HG02623 (cell line): ENCODE measurements around the gene MED23.

Experiments
- ATAC-seq: cut with Tn5 transposase; IDR thresholded peaks from one replicate; pipeline ENCODE4 v1.9.1; 2021; ENCODE audit warnings: moderate library complexity; ENCODE audit not compliant: unreplicated experiment

MED23 gene

GRCh38 chr6:131627724-131628682 is at the start of gene MED23:
MED23 (minus strand) TSS chr6:131628242; CDS start chr6:131628049, 193 bp downstream.
- ATAC-seq: peak; percentile 99

GRCh38 chr6:131673184-131673583 is 45.1 kb upstream of the MED23 start:
- ATAC-seq: no peak

GRCh38 chr6:131669891-131670290 is 41.8 kb upstream of the MED23 start:
- ATAC-seq: no peak

GRCh38 chr6:131663578-131664165 is 35.6 kb upstream of the MED23 start:
- ATAC-seq: no peak

GRCh38 chr6:131660195-131660594 is 32.2 kb upstream of the MED23 start:
- no peak for ATAC-seq

GRCh38 chr6:131658287-131658686 is 30.2 kb upstream of the MED23 start:
- no peak for ATAC-seq

- ATAC-seq: no peak
Observed at GRCh38 chr6:131657630-131658111, 29.6 kb upstream of the MED23 start.

GRCh38 chr6:131657222-131657621 is 29.2 kb upstream of the MED23 start:
- ATAC-seq: no peak

GRCh38 chr6:131656667-131657066 is 28.6 kb upstream of the MED23 start:
- ATAC-seq: no peak

GRCh38 chr6:131655951-131656350 is 27.9 kb upstream of the MED23 start:
- no peak for ATAC-seq

- ATAC-seq: no peak
Observed at GRCh38 chr6:131655387-131655786, 27.3 kb upstream of the MED23 start.

GRCh38 chr6:131654326-131654725 is 26.3 kb upstream of the MED23 start:
- no peak for ATAC-seq

- no peak for ATAC-seq
Observed at GRCh38 chr6:131652472-131652871, 24.4 kb upstream of the MED23 start.

GRCh38 chr6:131651782-131652181 is 23.7 kb upstream of the MED23 start:
- no peak for ATAC-seq

GRCh38 chr6:131646249-131646670 is 18.2 kb upstream of the MED23 start:
- ATAC-seq: no peak

- ATAC-seq: no peak
Observed at GRCh38 chr6:131645846-131646245, 17.8 kb upstream of the MED23 start.

- no peak for ATAC-seq
Observed at GRCh38 chr6:131644921-131645320, 16.9 kb upstream of the MED23 start.

GRCh38 chr6:131643855-131644460 is 15.9 kb upstream of the MED23 start:
- ATAC-seq: no peak

- no peak for ATAC-seq
Observed at GRCh38 chr6:131642987-131643611, 15.1 kb upstream of the MED23 start.

- no peak for ATAC-seq
Observed at GRCh38 chr6:131642565-131642964, 14.5 kb upstream of the MED23 start.

- no peak for ATAC-seq
Observed at GRCh38 chr6:131641554-131641953, 13.5 kb upstream of the MED23 start.
